GM18870 (cell line): Measurements from ENCODE around the gene WDR72.
"Not testable (repeated sequence)": the region's sequence is repeated elsewhere in the genome, so short reads cannot be mapped to it uniquely, and the experiment has no call there.

ENCODE experiments used
- ATAC-seq: cut with Tn5 transposase; IDR thresholded peaks from one replicate; pipeline ENCODE4 v1.9.1; 2021; ENCODE audit warnings: moderate library complexity; ENCODE audit not compliant: unreplicated experiment

The WDR72 gene

GRCh38 chr15:53710906-53711305, 48.6 kb downstream of the WDR72 start:
- no peak for ATAC-seq

- no peak for ATAC-seq
Measured at GRCh38 chr15:53709821-53710220, 49.6 kb downstream of the WDR72 start.

GRCh38 chr15:53695365-53695764, 64.1 kb downstream of the WDR72 start:
- no peak for ATAC-seq

GRCh38 chr15:53694476-53694874, 65.0 kb downstream of the WDR72 start:
- no peak for ATAC-seq

GRCh38 chr15:53693729-53694475, 65.6 kb downstream of the WDR72 start:
- ATAC-seq = no peak

- not testable (repeated sequence) for ATAC-seq
Measured at GRCh38 chr15:53684162-53684561, 75.3 kb downstream of the WDR72 start.

- no peak for ATAC-seq
Measured at GRCh38 chr15:53681056-53681455, 78.4 kb downstream of the WDR72 start.

GRCh38 chr15:53675832-53676231, 83.6 kb downstream of the WDR72 start:
- ATAC-seq = no peak

GRCh38 chr15:53671545-53671944, 87.9 kb downstream of the WDR72 start:
- no peak for ATAC-seq

GRCh38 chr15:53670701-53671100, 88.8 kb downstream of the WDR72 start:
- no peak for ATAC-seq

- no peak for ATAC-seq
Measured at GRCh38 chr15:53665930-53666329, 93.5 kb downstream of the WDR72 start.

GRCh38 chr15:53658827-53659555, 100.5 kb downstream of the WDR72 start:
- ATAC-seq = no peak

GRCh38 chr15:53658255-53658654, 101.2 kb downstream of the WDR72 start:
- ATAC-seq = no peak

GRCh38 chr15:53648934-53649333, 110.5 kb downstream of the WDR72 start:
- no peak for ATAC-seq

- no peak for ATAC-seq
Measured at GRCh38 chr15:53644660-53645059, 114.8 kb downstream of the WDR72 start.

- no peak for ATAC-seq
Measured at GRCh38 chr15:53634517-53635106, 124.9 kb downstream of the WDR72 start.

- no peak for ATAC-seq
Measured at GRCh38 chr15:53627279-53627678, 132.2 kb downstream of the WDR72 start.

GRCh38 chr15:53625962-53626845, 133.3 kb downstream of the WDR72 start:
- ATAC-seq = no peak

- no peak for ATAC-seq
Measured at GRCh38 chr15:53625260-53625659, 134.2 kb downstream of the WDR72 start.

- no peak for ATAC-seq
Measured at GRCh38 chr15:53618461-53618860, 141.0 kb downstream of the WDR72 start.
